Gastroesophageal sphincter (tissue), 4 donors: ENCODE measurements around the gene FUT9. TPM values are rescaled to one million over a fixed set of nuclear protein-coding genes. Genes with fewer than 3 reads are reported as not detected.

ENCODE experiments used
- ATAC-seq: fragments of 150-250 bp; one replicate; pipeline ENCODE4 v1.9.1; 2016; ENCODE audit warnings: mild to moderate bottlenecking, moderate library complexity
- H3K27ac ChIP-seq, 4 donors: fragments of 200-600 bp; sonication (generic) in 3 of 4; 1 replicate in 3 of 4; 2 replicates in 1 of 4; pipeline ENCODE4 v1.5.1; 2016 to 2019
- H3K27me3 ChIP-seq: fragments of 200-600 bp; sonication (generic); one replicate; pipeline ENCODE4 v1.5.1; 2019
- H3K36me3 ChIP-seq, 2 donors: fragments of 200-600 bp; sonication (generic); one replicate each; pipeline ENCODE4 v1.5.1; 2019; ENCODE audit warnings: control low read depth in 1 of 2
- H3K4me1 ChIP-seq, 3 donors: fragments of 200-600 bp; sonication (generic); 1 replicate in 2 of 3; 2 replicates in 1 of 3; pipeline ENCODE4 v1.5.1; 2016 to 2019; ENCODE audit warnings: control low read depth in 2 of 3
- H3K4me3 ChIP-seq, 2 donors: fragments of 200-600 bp; sonication (generic); one replicate each; pipeline ENCODE4 v1.5.1; 2019; ENCODE audit warnings: mild to moderate bottlenecking in 1 of 2, moderate library complexity in 1 of 2
- H3K9me3 ChIP-seq, 3 donors: fragments of 200-600 bp; sonication (generic); one replicate each; pipeline ENCODE4 v1.5.1; 2017 to 2019; ENCODE audit warnings: control low read depth in 2 of 3
- EP300 ChIP-seq: sonication (generic); formaldehyde crosslinking; IDR thresholded peaks from one replicate; pipeline ENCODE4 v1.6.1; 2017; ENCODE audit warnings: antibody characterized with exemption, mild to moderate bottlenecking
- POLR2A ChIP-seq, 2 donors: fragments of 450-650 bp; IDR thresholded peaks; one replicate each; pipeline ENCODE4 v1.6.1; 2017; ENCODE audit warnings: antibody characterized with exemption in 2 of 2, mild to moderate bottlenecking in 2 of 2, moderate library complexity in 1 of 2
- POLR2AphosphoS5 ChIP-seq: sonication (generic); formaldehyde crosslinking; IDR thresholded peaks from one replicate; pipeline ENCODE4 v1.6.1; 2017; ENCODE audit warnings: antibody characterized with exemption
- WGBS, 2 donors: methylation state at CpG; one replicate each; pipeline ENCODE4 v1.1.5; 2018; ENCODE audit warnings: low coverage in 1 of 2; 5-methylcytosine and 5-hydroxymethylcytosine counted together
- total RNA-seq, 4 donors: library from RNA; depleted of rRNA; stranded (reverse); fragments of >200 nt; gene quantifications; one replicate each; pipeline ENCODE4 v1.1.0, GENCODE V29; 2016
- TF ChIP-seq, protein P1 (sequence below), 4 experiments: fragments of 200-600 bp in 2 of 4; fragments of 450-650 bp in 2 of 4; sonication (generic) in 1 of 4; IDR thresholded peaks; one replicate each; pipeline ENCODE4 v1.5.1; 2017 to 2019; ENCODE audit warnings: antibody characterized with exemption in 4 of 4, mild to moderate bottlenecking in 2 of 4, moderate library complexity in 2 of 4

FUT9 gene
- total RNA-seq, 4 donors from 2014 or later = under 0.01 TPM; not detected in 3

DNA sequence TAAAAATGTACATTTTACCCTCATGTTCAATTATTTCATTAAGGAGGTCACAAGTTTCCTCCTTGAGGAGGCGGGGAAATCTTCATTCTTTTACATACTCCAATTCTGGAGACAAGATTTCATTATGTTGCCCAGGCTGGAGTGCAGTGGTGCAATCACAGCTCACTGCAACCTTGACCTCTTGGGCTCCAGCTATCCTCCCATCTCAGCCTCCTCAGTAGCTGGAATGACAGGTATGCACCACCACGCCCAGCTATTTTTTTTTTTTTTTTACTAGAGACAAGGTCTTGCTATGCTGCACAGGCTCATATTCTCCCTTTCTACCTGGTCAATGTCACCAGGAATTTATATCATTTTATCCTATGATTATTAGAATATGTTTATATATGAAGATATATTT is 85.8 kb downstream of the FUT9 start:
- Histone ChIP-seq H3K27ac (no peak overlapping the region), H3K4me3 (no peak overlapping the region), H3K4me1 (no peaks in the 10 kb centered on the region), H3K36me3 (no peaks in the 10 kb centered on the region), H3K9me3 (no peaks in the 10 kb centered on the region), H3K27me3 (no peaks in the 10 kb centered on the region)
- no peak for ATAC-seq
- WGBS, 2 donors = 82 to 100% methylated on average over 1 to 2 of the region's 2 CpGs
- no peak for TF ChIP-seq POLR2AphosphoS5
- TF ChIP-seq POLR2A (IDR thresholded peaks at IDR 0.05) = no peak
- TF ChIP-seq, protein P1, sequence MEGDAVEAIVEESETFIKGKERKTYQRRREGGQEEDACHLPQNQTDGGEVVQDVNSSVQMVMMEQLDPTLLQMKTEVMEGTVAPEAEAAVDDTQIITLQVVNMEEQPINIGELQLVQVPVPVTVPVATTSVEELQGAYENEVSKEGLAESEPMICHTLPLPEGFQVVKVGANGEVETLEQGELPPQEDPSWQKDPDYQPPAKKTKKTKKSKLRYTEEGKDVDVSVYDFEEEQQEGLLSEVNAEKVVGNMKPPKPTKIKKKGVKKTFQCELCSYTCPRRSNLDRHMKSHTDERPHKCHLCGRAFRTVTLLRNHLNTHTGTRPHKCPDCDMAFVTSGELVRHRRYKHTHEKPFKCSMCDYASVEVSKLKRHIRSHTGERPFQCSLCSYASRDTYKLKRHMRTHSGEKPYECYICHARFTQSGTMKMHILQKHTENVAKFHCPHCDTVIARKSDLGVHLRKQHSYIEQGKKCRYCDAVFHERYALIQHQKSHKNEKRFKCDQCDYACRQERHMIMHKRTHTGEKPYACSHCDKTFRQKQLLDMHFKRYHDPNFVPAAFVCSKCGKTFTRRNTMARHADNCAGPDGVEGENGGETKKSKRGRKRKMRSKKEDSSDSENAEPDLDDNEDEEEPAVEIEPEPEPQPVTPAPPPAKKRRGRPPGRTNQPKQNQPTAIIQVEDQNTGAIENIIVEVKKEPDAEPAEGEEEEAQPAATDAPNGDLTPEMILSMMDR (IDR thresholded peaks at IDR 0.05) = no peak
- no peak for TF ChIP-seq EP300

DNA sequence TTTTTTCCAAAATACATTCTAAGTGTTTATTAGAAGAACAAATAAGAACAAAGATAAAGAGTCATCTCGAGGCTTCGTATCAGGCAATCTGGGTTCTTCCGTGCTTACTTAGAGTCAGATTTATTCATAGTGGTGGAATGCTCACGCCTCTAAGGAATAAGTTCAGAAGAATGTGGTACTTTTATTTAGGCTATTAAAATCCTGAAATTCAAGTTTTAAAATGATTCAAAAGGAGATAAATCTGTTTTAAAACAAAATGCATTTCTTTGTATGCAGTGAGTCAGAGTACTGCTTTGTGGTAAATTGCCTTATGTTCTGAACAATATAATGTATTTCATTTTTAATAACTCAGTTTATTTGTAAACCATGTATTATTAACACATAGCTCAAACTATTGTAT is 89.1 kb downstream of the FUT9 start:
- TF ChIP-seq EP300 (no peak), POLR2AphosphoS5 (no peak), POLR2A (IDR thresholded peaks at IDR 0.05) (no peak)
- TF ChIP-seq, protein P1 (IDR thresholded peaks at IDR 0.05) = no peak
- Histone ChIP-seq H3K27ac (no peak overlapping the region), H3K9me3 (no peaks in the 10 kb centered on the region), H3K4me3 (no peak overlapping the region), H3K27me3 (no peaks in the 10 kb centered on the region), H3K4me1 (no peaks in the 10 kb centered on the region), H3K36me3 (no peaks in the 10 kb centered on the region)
- 82 to 86% methylated on average over 4 of the region's 4 CpGs for WGBS, 2 donors
- no peak for ATAC-seq

DNA sequence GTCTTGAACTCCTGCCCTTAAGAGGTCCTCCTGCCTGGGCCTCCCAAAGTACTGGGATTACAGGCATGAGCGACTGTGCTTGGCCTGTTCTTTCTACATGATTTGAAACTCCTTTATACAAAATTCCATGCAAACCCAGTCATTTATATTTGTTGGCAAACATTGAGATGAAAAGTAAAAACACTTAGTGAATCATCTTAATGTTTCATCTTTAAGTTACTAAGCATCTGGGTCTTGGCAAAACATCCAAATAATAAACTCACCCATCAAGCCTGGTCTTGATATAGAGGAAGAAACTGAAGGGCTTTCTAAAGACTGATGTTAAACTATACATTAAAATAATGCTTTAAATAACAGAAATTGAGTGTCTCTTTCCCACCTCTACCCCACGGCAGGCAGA is 95.1 kb downstream of the FUT9 start:
- no peak for TF ChIP-seq POLR2A (IDR thresholded peaks at IDR 0.05)
- TF ChIP-seq POLR2AphosphoS5 = no peak
- TF ChIP-seq EP300 = no peak
- TF ChIP-seq, protein P1 (IDR thresholded peaks at IDR 0.05) = no peak
- Histone ChIP-seq H3K36me3 (no peaks in the 10 kb centered on the region), H3K27ac (no peak overlapping the region), H3K4me3 (no peak overlapping the region), H3K27me3 (no peaks in the 10 kb centered on the region), H3K4me1 (no peaks in the 10 kb centered on the region), H3K9me3 (no peaks in the 10 kb centered on the region)
- 81 to 100% methylated on average over 1 to 2 of the region's 2 CpGs for WGBS, 2 donors
- no peak for ATAC-seq

DNA sequence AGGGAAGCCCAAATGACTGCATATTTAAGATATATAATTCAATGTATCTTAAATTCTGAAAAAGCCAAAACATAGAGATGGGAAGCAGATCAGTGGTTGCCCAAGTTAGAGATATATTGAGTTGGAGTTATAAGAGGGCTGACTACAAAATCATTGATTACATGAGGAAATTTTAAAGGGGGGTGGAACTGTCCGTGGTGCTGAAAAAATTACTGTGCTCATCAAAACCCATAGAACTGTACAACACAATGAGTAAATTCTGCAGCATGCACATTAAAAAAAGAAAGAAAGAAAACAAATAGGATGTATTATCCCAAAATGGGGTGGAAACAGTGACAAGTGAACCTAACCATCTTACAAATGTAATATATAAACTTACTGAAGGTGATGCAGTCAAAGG is 100.9 kb downstream of the FUT9 start:
- Histone ChIP-seq H3K27me3 (no peaks in the 10 kb centered on the region), H3K9me3 (no peaks in the 10 kb centered on the region), H3K4me3 (no peak overlapping the region), H3K4me1 (no peaks in the 10 kb centered on the region), H3K27ac (no peak overlapping the region), H3K36me3 (no peaks in the 10 kb centered on the region)
- ATAC-seq = no peak
- no peak for TF ChIP-seq EP300
- no peak for TF ChIP-seq POLR2AphosphoS5
- no peak for TF ChIP-seq POLR2A (IDR thresholded peaks at IDR 0.05)
- TF ChIP-seq, protein P1 (IDR thresholded peaks at IDR 0.05) = no peak
- 27% methylated on average over 1 of the region's 1 CpG; no CpG with 5 or more reads in 1 of the 2 donors for WGBS, 2 donors

DNA sequence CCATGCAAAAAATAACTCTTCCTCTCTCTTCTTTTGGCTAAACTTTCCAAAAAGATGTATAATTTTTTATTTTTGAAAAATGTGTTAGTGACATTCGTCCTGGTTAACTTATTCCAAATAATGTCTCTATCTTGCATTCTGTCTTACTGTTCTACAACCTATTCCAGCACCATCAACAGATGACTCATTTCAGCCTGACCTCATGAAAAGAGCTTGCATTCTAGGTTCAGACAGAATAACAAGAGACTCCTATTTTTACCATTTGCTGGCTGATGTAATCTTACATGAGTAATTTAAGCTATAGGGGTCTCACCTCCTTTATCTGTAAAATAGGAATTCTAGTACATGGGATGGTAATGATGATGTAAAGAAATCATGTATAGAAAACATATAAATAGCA is 109.0 kb downstream of the FUT9 start:
- Histone ChIP-seq H3K4me3 (no peak overlapping the region), H3K27ac (no peak overlapping the region), H3K4me1 (no peaks in the 10 kb centered on the region), H3K27me3 (no peaks in the 10 kb centered on the region), H3K36me3 (no peaks in the 10 kb centered on the region), H3K9me3 (no peaks in the 10 kb centered on the region)
- 21 to 57% methylated on average over 1 of the region's 1 CpG for WGBS, 2 donors
- ATAC-seq = no peak
- TF ChIP-seq POLR2AphosphoS5 (no peak), POLR2A (IDR thresholded peaks at IDR 0.05) (no peak), EP300 (no peak)
- TF ChIP-seq, protein P1 (IDR thresholded peaks at IDR 0.05) = no peak
